K562 (cell line): Measurements from ENCODE around the gene SETD1B. TPM values are rescaled to one million over a fixed set of nuclear protein-coding genes. Genes with fewer than 3 reads are reported as not detected.

Experiments
- ARID4B ChIP-seq: sonication (generic); formaldehyde crosslinking; IDR thresholded peaks from 2 replicates; pipeline ENCODE4 v1.8.0; 2022; ENCODE audit warnings: mild to moderate bottlenecking, missing genetic modification reagents
- DDX20 ChIP-seq: fragments of 450-650 bp; IDR thresholded peaks from 2 replicates; pipeline ENCODE4 v1.6.1; 2016; ENCODE audit warnings: missing genetic modification characterization, low read depth, mild to moderate bottlenecking, missing compliant biosample characterization, moderate library complexity
- HNRNPUL1 ChIP-seq: fragments of 200-400 bp; formaldehyde crosslinking; IDR thresholded peaks from 2 replicates; pipeline ENCODE4 v1.6.1; 2017; ENCODE audit warnings: low read length
- MTA1 ChIP-seq: fragments of 450-650 bp; IDR thresholded peaks from 2 replicates; pipeline ENCODE4 v1.6.1; 2017; ENCODE audit warnings: borderline replicate concordance
- NCOA1 ChIP-seq: fragments of 450-650 bp; IDR thresholded peaks from 2 replicates; pipeline ENCODE4 v1.6.1; 2016; ENCODE audit warnings: low read depth
- NCOA4 ChIP-seq: fragments of 450-650 bp; IDR thresholded peaks from 2 replicates; pipeline ENCODE4 v1.6.1; 2018; ENCODE audit warnings: mild to moderate bottlenecking; ENCODE audit not compliant: partially characterized antibody
- PTBP1 ChIP-seq: fragments of 200-400 bp; formaldehyde crosslinking; IDR thresholded peaks from 2 replicates; pipeline ENCODE4 v1.6.1; 2017; ENCODE audit warnings: low read depth, low read length
- SFPQ ChIP-seq: fragments of 200-400 bp; formaldehyde crosslinking; IDR thresholded peaks from 2 replicates; pipeline ENCODE4 v1.6.1; 2017; ENCODE audit warnings: mild to moderate bottlenecking, low read depth, low read length, moderate library complexity
- SMAD2 ChIP-seq: fragments of 150-350 bp; IDR thresholded peaks from 2 replicates; pipeline ENCODE4 v1.6.1; 2014; ENCODE audit warnings: low read depth, mild to moderate bottlenecking, low read length
- STAT6 ChIP-seq: sonication (generic); formaldehyde crosslinking; IDR thresholded peaks from 2 replicates; pipeline ENCODE4 v1.8.1; 2023; ENCODE audit warnings: mild to moderate bottlenecking, missing genetic modification reagents
- XRCC4 ChIP-seq: IDR thresholded peaks from one replicate; pipeline ENCODE4 v1.6.1; 2011; ENCODE audit not compliant: insufficient read depth, insufficient read length; ENCODE audit errors: extremely low read depth
- ZNF146 ChIP-seq: IDR thresholded peaks from one replicate; pipeline ENCODE4 v1.6.1; 2018; ENCODE audit warnings: missing compliant biosample characterization; ENCODE audit not compliant: unreplicated experiment
- ZNF23 ChIP-seq: fragments of 250-450 bp; sonication (Bioruptor Pico); IDR thresholded peaks from 2 replicates; pipeline ENCODE4 v1.4.0; 2020; ENCODE audit warnings: mild to moderate bottlenecking
- polyA plus RNA-seq, 8 experiments: library from polyadenylated mRNA; depleted of rRNA in 4 of 8; stranded (reverse) in 5 of 8; unstranded in 3 of 8; fragments of >200 nt; fragmentation: Nextera tagmentation in 2 of 8; fragmentation: Illumina TruSeq in 1 of 8; extraction: Ambion mirVana in 2 of 8; extraction: Trizol in 1 of 8; gene quantifications; 2 replicates each; pipeline versions ENCODE4 v1.2.1 to v1.2.3, GENCODE V29; 2011 to 2014; ENCODE audit warnings: inconsistent platforms in 1 of 8, missing spikeins in 1 of 8
- total RNA-seq, 7 experiments: library from RNA; depleted of rRNA in 6 of 7; stranded (reverse); fragments of >200 nt in 6 of 7; fragmentation: Illumina TruSeq in 2 of 7; extraction: Trizol in 2 of 7; gene quantifications; 2 replicates each; pipeline versions ENCODE4 v1.2.1 to v1.2.3, GENCODE V29; 2011 to 2021; ENCODE audit warnings: low replicate concordance in 1 of 7
- TF ChIP-seq, protein P1 (sequence below), 3 experiments: IDR thresholded peaks in 2 of 3; conservative IDR thresholded peaks in 1 of 3; 2 replicates each; pipeline ENCODE4 v1.5.1; 2011 to 2012; ENCODE audit warnings: low read length in 3 of 3, mild to moderate bottlenecking in 3 of 3, control low read depth in 2 of 3, improper control_type of control experiment in 1 of 3, inconsistent platforms in 1 of 3, low read depth in 1 of 3, mixed read lengths in 1 of 3, moderate library complexity in 1 of 3; ENCODE audit not compliant: insufficient read depth in 2 of 3
- TF ChIP-seq, protein P2 (sequence below): fragments of 450-650 bp; formaldehyde crosslinking; IDR thresholded peaks from 2 replicates; pipeline ENCODE4 v1.4.0; 2022; ENCODE audit warnings: mild to moderate bottlenecking, moderate library complexity

SETD1B gene
- total and polyA plus RNA-seq, 9 of the 15 experiments (the other 6 are each of a cell fraction or from before 2014, with no cell fraction given) = 0.48 to 26.6 (median 2.3) TPM

DNA sequence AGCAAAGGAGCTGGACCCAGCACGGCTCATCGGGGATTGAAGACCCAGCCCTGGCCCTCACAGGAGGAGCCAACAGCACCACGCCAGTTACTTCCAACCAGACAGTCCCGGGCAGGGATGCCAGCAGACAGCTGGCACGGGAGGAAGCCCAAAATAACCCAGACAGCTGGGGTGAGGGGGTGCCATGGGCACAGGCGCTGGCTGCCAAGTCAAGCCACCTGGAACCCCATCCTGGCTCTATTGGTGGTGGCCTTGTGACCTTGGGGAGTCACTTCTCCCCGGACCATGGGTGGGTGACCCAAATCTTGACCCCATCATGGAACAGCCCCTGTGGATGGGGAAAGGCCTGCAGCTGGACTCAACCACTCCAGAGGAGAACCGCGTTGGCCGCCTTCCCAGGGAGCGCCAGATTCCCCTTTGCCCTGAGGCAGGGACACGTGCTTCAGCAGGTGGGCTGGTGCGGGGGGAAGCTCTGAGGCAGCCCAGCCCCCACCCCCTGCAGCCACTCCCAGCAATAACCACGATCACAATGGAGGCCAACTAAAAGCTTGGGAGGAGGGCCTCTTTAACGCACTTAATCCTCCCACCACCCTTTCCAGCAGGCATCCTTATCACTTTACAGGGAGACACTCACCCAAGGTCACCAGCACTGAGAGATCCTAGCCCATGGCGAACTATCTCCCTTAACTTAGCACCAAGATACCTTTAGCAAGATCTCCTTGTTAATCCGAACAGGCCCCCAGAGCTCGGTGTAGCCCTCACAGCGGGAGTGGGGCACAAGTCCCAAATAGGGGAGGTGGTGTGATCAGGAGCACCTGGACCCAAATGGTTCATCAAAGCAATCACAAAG is 5.6 kb upstream of the SETD1B start (continued):
- no peak for TF ChIP-seq SFPQ
- no peak for TF ChIP-seq ZNF23 (CRISPR knock-in tag)
- TF ChIP-seq DDX20 (tag) = no peak
- TF ChIP-seq, protein P1, sequence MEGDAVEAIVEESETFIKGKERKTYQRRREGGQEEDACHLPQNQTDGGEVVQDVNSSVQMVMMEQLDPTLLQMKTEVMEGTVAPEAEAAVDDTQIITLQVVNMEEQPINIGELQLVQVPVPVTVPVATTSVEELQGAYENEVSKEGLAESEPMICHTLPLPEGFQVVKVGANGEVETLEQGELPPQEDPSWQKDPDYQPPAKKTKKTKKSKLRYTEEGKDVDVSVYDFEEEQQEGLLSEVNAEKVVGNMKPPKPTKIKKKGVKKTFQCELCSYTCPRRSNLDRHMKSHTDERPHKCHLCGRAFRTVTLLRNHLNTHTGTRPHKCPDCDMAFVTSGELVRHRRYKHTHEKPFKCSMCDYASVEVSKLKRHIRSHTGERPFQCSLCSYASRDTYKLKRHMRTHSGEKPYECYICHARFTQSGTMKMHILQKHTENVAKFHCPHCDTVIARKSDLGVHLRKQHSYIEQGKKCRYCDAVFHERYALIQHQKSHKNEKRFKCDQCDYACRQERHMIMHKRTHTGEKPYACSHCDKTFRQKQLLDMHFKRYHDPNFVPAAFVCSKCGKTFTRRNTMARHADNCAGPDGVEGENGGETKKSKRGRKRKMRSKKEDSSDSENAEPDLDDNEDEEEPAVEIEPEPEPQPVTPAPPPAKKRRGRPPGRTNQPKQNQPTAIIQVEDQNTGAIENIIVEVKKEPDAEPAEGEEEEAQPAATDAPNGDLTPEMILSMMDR (IDR thresholded peaks at IDR 0.05 in 2 of 3, conservative IDR thresholded peaks at IDR 0.05 in 1 of 3; ENCODE audit: insufficient read depth in 2 of 3, low read depth in 1 of 3, low read length in 3 of 3) = no peak
- no peak for TF ChIP-seq ARID4B
- no peak for TF ChIP-seq NCOA1
- no peak for TF ChIP-seq NCOA4
- TF ChIP-seq, protein P2, sequence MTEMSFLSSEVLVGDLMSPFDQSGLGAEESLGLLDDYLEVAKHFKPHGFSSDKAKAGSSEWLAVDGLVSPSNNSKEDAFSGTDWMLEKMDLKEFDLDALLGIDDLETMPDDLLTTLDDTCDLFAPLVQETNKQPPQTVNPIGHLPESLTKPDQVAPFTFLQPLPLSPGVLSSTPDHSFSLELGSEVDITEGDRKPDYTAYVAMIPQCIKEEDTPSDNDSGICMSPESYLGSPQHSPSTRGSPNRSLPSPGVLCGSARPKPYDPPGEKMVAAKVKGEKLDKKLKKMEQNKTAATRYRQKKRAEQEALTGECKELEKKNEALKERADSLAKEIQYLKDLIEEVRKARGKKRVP (CRISPR knock-in tag) = no peak
- no peak for TF ChIP-seq ZNF146 (CRISPR knock-in tag)
- TF ChIP-seq STAT6 = no peak
- TF ChIP-seq SMAD2 = no peak
- TF ChIP-seq HNRNPUL1 = no peak
- no peak for TF ChIP-seq XRCC4
- no peak for TF ChIP-seq MTA1
- no peak for TF ChIP-seq PTBP1
